Thoracic aorta (tissue), 2 donors: ENCODE measurements around the gene CREB3L2. TPM values are rescaled to one million over a fixed set of nuclear protein-coding genes. Genes with fewer than 3 reads are reported as not detected.
A peak's percentile ranks its signal among the peaks of the same experiment; 100 is the strongest.
"Not testable (repeated sequence)": the region's sequence is repeated elsewhere in the genome, so short reads cannot be mapped to it uniquely, and the experiment has no call there.

Experiments
- ATAC-seq: fragments of 150-250 bp; one replicate; pipeline ENCODE4 v1.8.0; 2017; ENCODE audit warnings: low read depth; ENCODE audit not compliant: insufficient number of reproducible peaks, low FRiP score
- DNase-seq: peaks from one replicate; pipeline ENCODE4 v3.0.0-alpha.2; 2020; ENCODE audit warnings: low spot score
- H3K27ac ChIP-seq, 2 donors: fragments of 200-600 bp; sonication (generic); 1 replicate in 1 of 2; 2 replicates in 1 of 2; pipeline ENCODE4 v1.5.1; 2016; ENCODE audit warnings: mild to moderate bottlenecking in 2 of 2, moderate library complexity in 2 of 2
- H3K27me3 ChIP-seq: fragments of 200-600 bp; sonication (generic); replicated peaks from 2 replicates; pipeline ENCODE4 v1.6.0; 2016; ENCODE audit warnings: mild to moderate bottlenecking; ENCODE audit not compliant: insufficient read depth
- H3K36me3 ChIP-seq: fragments of 200-600 bp; sonication (generic); one replicate; pipeline ENCODE4 v1.5.1; 2016
- H3K4me1 ChIP-seq, 2 donors: fragments of 200-600 bp; sonication (generic); 1 replicate in 1 of 2; 2 replicates in 1 of 2; pipeline versions ENCODE4 v1.5.1 to v1.6.0; 2016; ENCODE audit warnings: low read depth in 2 of 2, mild to moderate bottlenecking in 1 of 2; ENCODE audit not compliant: control insufficient read depth in 1 of 2
- H3K4me3 ChIP-seq: fragments of 200-600 bp; sonication (generic); 2 replicates; pipeline ENCODE4 v1.5.1; 2016; ENCODE audit warnings: mild to moderate bottlenecking
- H3K9me3 ChIP-seq: fragments of 200-600 bp; sonication (generic); 2 replicates; pipeline ENCODE4 v1.5.1; 2016
- total RNA-seq, 2 donors: library from RNA; depleted of rRNA; stranded (reverse); fragments of >200 nt; gene quantifications; one replicate each; pipeline versions ENCODE4 v1.1.0 to v1.2.3, GENCODE V29; 2016
- TF ChIP-seq, protein P1 (sequence below): fragments of 200-600 bp; sonication (generic); IDR thresholded peaks from one replicate; pipeline ENCODE4 v1.5.1; 2019; ENCODE audit warnings: antibody characterized with exemption

The CREB3L2 gene
- total RNA-seq, 2 donors from 2014 or later = 85.3 to 96.7 TPM

DNA sequence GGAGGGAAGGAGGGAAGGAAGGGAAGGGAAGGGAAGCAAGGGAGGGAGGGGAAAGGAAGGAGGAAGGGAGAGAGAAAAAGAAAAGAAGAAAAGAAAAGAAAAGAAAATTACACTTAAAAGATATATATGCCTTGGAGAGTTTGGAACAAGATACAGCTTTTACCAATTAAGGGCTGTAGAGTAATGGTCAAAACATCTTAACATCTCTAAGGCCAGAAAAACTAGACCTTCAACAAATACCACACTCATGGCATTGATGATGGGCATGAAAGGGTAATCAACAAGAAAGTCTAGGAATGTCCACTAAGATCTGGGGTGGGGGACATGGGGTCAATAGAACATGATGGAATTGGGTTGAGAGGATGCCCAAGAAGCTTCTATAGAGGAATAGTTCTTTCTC is 74.5 kb downstream of the CREB3L2 start:
- ATAC-seq (no peak), DNase-seq (no peak)
- H3K27me3 ChIP-seq = no peaks in the 10 kb centered on the region
- peaks cover 11% of the 10 kb centered on the region for H3K36me3 ChIP-seq
- H3K4me3 ChIP-seq = no peak overlapping the region
- no peaks in the 10 kb centered on the region for H3K9me3 ChIP-seq
- H3K27ac ChIP-seq = no peak overlapping the region
- peaks cover 17 to 31% of the 10 kb centered on the region in 2 donors for H3K4me1 ChIP-seq
- TF ChIP-seq, protein P1, sequence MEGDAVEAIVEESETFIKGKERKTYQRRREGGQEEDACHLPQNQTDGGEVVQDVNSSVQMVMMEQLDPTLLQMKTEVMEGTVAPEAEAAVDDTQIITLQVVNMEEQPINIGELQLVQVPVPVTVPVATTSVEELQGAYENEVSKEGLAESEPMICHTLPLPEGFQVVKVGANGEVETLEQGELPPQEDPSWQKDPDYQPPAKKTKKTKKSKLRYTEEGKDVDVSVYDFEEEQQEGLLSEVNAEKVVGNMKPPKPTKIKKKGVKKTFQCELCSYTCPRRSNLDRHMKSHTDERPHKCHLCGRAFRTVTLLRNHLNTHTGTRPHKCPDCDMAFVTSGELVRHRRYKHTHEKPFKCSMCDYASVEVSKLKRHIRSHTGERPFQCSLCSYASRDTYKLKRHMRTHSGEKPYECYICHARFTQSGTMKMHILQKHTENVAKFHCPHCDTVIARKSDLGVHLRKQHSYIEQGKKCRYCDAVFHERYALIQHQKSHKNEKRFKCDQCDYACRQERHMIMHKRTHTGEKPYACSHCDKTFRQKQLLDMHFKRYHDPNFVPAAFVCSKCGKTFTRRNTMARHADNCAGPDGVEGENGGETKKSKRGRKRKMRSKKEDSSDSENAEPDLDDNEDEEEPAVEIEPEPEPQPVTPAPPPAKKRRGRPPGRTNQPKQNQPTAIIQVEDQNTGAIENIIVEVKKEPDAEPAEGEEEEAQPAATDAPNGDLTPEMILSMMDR = no peak

DNA sequence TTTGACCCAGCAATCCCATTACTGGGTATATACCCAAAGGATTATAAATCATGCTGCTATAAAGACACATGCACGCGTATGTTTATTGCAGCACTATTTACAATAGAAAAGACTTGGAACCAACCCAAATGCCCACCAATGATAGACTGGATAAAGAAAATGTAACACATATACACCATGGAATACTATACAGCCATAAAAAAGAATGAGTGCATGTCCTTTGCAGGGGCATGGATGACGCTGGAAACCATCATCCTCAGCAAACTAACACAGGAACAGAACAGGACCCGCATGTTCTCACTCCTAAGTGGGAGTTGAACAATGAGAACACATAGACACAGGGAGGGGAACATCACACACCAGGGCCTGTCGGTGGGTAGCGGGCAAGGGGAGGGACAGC is 75.7 kb downstream of the CREB3L2 start:
- ATAC-seq, H3K9me3 ChIP-seq, DNase-seq, H3K27ac ChIP-seq, H3K27me3 ChIP-seq, H3K4me3 ChIP-seq: not testable (repeated sequence)
- Histone ChIP-seq H3K36me3 (peaks cover 11% of the 10 kb centered on the region), H3K4me1 (peaks cover 21 to 33% of the 10 kb centered on the region in 2 donors)

DNA sequence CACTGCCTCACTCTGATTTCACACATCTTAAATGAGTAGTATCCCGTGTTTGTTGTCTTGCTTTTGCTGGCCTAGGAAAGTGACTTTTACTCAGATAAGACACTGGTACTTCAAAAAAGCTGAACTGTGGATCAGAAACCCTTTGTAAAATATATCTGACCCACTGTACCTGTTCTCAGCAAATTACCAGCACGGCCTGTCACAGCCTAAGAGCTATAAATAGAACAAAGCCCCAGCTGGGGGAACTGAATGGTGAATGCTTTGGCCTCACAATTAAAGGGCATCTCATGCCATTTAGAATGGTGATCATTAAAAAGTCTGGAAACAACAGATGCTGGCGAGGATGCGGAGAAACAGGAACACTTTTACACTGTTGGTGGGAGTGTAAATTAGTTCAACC is 76.1 kb downstream of the CREB3L2 start:
- no peak overlapping the region for H3K27ac ChIP-seq
- peaks cover 19 to 32% of the 10 kb centered on the region in 2 donors for H3K4me1 ChIP-seq

DNA sequence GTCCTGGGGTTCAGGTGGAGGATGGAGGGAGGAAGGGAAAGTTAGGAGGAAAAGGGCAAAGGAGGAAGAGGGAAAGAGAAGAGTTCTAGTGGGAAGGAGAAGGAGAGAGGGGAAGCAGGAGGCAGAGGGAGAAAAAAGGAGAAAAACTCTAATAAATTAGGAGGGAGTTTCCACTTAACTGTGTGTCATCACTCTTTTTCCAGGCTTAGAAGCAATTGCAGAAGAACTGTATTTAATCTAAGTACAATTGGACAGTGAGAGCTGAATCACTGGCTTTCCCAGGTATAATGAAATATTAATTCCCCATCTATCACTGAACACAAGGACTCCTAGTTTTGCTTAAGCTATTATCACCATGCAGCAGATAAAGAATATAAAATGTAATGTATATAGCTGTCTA is 76.8 kb downstream of the CREB3L2 start:
- TF ChIP-seq, protein P1 = no peak
- Histone ChIP-seq H3K9me3 (no peaks in the 10 kb centered on the region), H3K36me3 (peaks cover 11% of the 10 kb centered on the region), H3K27me3 (no peaks in the 10 kb centered on the region), H3K4me1 (peaks cover 16 to 25% of the 10 kb centered on the region in 2 donors), H3K27ac (peak overlapping the region in 1 of 2 donors; percentile 35), H3K4me3 (no peak overlapping the region)
- DNase-seq = no peak
- no peak for ATAC-seq

More for the DNA sequence above, 76.1 kb downstream of the CREB3L2 start:
- DNase-seq (no peak), ATAC-seq (no peak)
- TF ChIP-seq, protein P1 = no peak
- H3K4me3 ChIP-seq = no peak overlapping the region
- peaks cover 11% of the 10 kb centered on the region for H3K36me3 ChIP-seq
- H3K9me3 ChIP-seq = no peaks in the 10 kb centered on the region
- H3K27me3 ChIP-seq = no peaks in the 10 kb centered on the region

DNA sequence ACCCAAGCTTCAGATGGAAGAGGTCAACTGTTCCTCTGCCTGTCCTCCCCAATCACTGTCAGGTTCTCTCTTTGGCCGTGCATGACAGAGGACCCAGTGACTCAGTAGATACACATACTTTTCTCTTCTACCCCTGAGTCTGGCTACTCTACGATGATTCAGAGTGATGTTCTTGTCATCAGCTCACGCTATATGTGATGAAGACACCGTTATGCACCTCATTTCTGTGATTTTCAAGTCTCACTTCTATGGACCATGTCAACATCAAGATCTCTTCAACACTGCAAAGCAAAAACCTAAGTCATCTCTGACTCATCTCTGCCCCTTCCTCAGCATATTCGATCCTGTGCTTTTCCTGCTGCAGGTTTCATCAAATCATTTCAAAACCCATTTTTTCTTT is 78.5 kb downstream of the CREB3L2 start:
- DNase-seq (no peak), ATAC-seq (no peak)
- Histone ChIP-seq H3K27me3 (no peaks in the 10 kb centered on the region), H3K4me3 (no peak overlapping the region), H3K4me1 (peaks cover 16 to 32% of the 10 kb centered on the region in 2 donors), H3K9me3 (no peaks in the 10 kb centered on the region), H3K27ac (no peak overlapping the region), H3K36me3 (peaks cover 11% of the 10 kb centered on the region)
- TF ChIP-seq, protein P1 = no peak
